ENCODE results near the gene PFDN2. TPM values are rescaled to one million over a fixed set of nuclear protein-coding genes. Genes with fewer than 3 reads are reported as not detected.

The PFDN2 gene
- total and polyA plus RNA-seq, 2 of the 4 experiments (the other 2 are of a cell fraction) = 62.4 to 179 TPM

GRCh38 chr1:161127649-161128048 lies 9.8 kb upstream of the PFDN2 start:
- Histone ChIP-seq H4K91ac (ENCODE audit: insufficient read depth, low read depth, low read length) (no peak overlapping the region), H3K9me1 (ENCODE audit: insufficient read depth, low read length) (peaks cover 13% of the 10 kb centered on the region), H3K56ac (ENCODE audit: extremely low read depth, insufficient read depth, low read length) (no peak overlapping the region), H3K4me1 (ENCODE audit: control insufficient read depth, insufficient read depth, low read length) (peaks cover 2% of the 10 kb centered on the region), H4K8ac (ENCODE audit: low read depth in 2 of 2, low read length in 2 of 2) (no peak overlapping the region), H2AFZ (replicated peaks; ENCODE audit: low read length, poor library complexity) (no peak overlapping the region), H2BK20ac (ENCODE audit: low read depth, low read length) (no peak overlapping the region), H3K79me1 (ENCODE audit: low read depth in 1 of 2, low read length in 2 of 2) (peaks cover 28 to 75% of the 10 kb centered on the region in 2 experiments), H3K23ac (ENCODE audit: low read depth, low read length) (no peak overlapping the region), H3K9me3 (ENCODE audit: control insufficient read depth, insufficient read depth, low read length) (no peaks in the 10 kb centered on the region; the same call in 1 of the 2 replicates), H3K4ac (ENCODE audit: low read depth, low read length) (no peak overlapping the region), H3K27me3 (ENCODE audit: control insufficient read depth, insufficient read depth, low read length) (no peaks in the 10 kb centered on the region), H3K4me2 (ENCODE audit: low read depth, low read length) (no peak overlapping the region), H2BK5ac (ENCODE audit: low read depth, low read length, poor library complexity, severe bottlenecking) (no peak overlapping the region), H2AK5ac (ENCODE audit: low read depth, low read length) (no peak overlapping the region), H3K4me3 (ENCODE audit: insufficient read depth, low read depth, low read length) (no peak overlapping the region), H3K14ac (replicated peaks; ENCODE audit: low read depth, low read length) (no peak overlapping the region), H2BK120ac (ENCODE audit: low read depth, low read length) (no peak overlapping the region), H3K36me3 (ENCODE audit: control insufficient read depth, insufficient read depth, low read length) (peaks cover 36% of the 10 kb centered on the region), H4K20me1 (ENCODE audit: insufficient read depth, low read length) (peaks cover 26% of the 10 kb centered on the region), H3K18ac (ENCODE audit: low read depth, low read length) (no peak overlapping the region), H2BK15ac (ENCODE audit: low read depth, low read length) (no peak overlapping the region), H3K9ac (ENCODE audit: low read depth, low read length) (no peak overlapping the region), H3K27ac (ENCODE audit: insufficient read depth, low read length) (no peak overlapping the region), H4K5ac (ENCODE audit: low read depth, low read length) (no peak overlapping the region), H2AK9ac (replicated peaks; ENCODE audit: low read depth, low read length, poor library complexity) (no peak overlapping the region)
- no peak for ATAC-seq (ENCODE audit: low read depth)
- TF ChIP-seq NFE2L2 (IDR thresholded peaks at IDR 0.05; ENCODE audit: low read depth, low read length) (no peak), MAZ (IDR thresholded peaks at IDR 0.05; ENCODE audit: borderline replicate concordance, low read depth, low read length) (no peak), USF2 (IDR thresholded peaks at IDR 0.05; ENCODE audit: low read depth, low read length) (no peak), FOS (IDR thresholded peaks at IDR 0.05; ENCODE audit: low read depth, low read length) (no peak), CEBPB (IDR thresholded peaks at IDR 0.05; ENCODE audit: low read depth, low read length) (no peak), MXI1 (IDR thresholded peaks at IDR 0.05; ENCODE audit: borderline replicate concordance, low read depth, low read length) (no peak), RAD21 (IDR thresholded peaks at IDR 0.05; ENCODE audit: low read length) (no peak), CTCF (conservative IDR thresholded peaks at IDR 0.05; ENCODE audit: low read depth, low read length) (no peak)
- no TSS peak for BruUV-seq (replicated peaks)
- no peak for DNase-seq
- dilution Hi-C loops (cut with HindIII; ENCODE audit: low sequenced_read_pairs, unreplicated experiment) = no loop called here
- POLR2A ChIA-PET (ENCODE audit: unreplicated experiment) = no interaction called here
- in situ Hi-C loops (cut with MboI; ENCODE audit: low sequenced_read_pairs) = no loop called here
- intact Hi-C loops (cut with micrococcal nuclease) = no loop called here
- WGBS, 2 experiments (ENCODE audit: extremely low coverage in 2 of 2, insufficient read length in 1 of 2) = no CpG with 5 or more reads among the region's 2 CpGs
- CTCF ChIA-PET = interaction anchor here (1.0 kb wide), 1 partner anchor 31 kb away, joined by 3 read pairs; no protein-coding TSS in a partner anchor
